Neural crest cell (in vitro differentiated cells): ENCODE data around the gene PDZD4. TPM values are rescaled to one million over a fixed set of nuclear protein-coding genes. Genes with fewer than 3 reads are reported as not detected.

Experiments used
- DNase-seq: peaks from one replicate; pipeline ENCODE4 v3.0.0; 2021; ENCODE audit warnings: low read depth, mixed read lengths, low spot score
- H3K27ac Mint-ChIP-seq: one replicate; pipeline ENCODE4 v1.8.0; 2021; ENCODE audit warnings: mild to moderate bottlenecking, mixed read lengths; ENCODE audit not compliant: unreplicated experiment
- H3K27me3 Mint-ChIP-seq: 2 replicates; pipeline ENCODE4 v1.8.0; 2021; ENCODE audit warnings: low read depth, mild to moderate bottlenecking, mixed read lengths
- H3K36me3 Mint-ChIP-seq: 2 replicates; pipeline ENCODE4 v1.8.0; 2021; ENCODE audit warnings: low read depth, mild to moderate bottlenecking, mixed read lengths
- H3K4me1 Mint-ChIP-seq: 2 replicates; pipeline ENCODE4 v1.8.0; 2021; ENCODE audit warnings: mixed read lengths
- H3K4me3 Mint-ChIP-seq: one replicate; pipeline ENCODE4 v1.8.0; 2021; ENCODE audit warnings: mild to moderate bottlenecking, mixed read lengths
- H3K9me3 Mint-ChIP-seq: 2 replicates; pipeline ENCODE4 v1.8.0; 2021; ENCODE audit warnings: mixed read lengths
- total RNA-seq: library from RNA; stranded (reverse); gene quantifications from 2 replicates; pipeline ENCODE4 v1.2.1, GENCODE V29; 2021
- TF ChIP-seq, protein P1 (sequence below): fragments of 200-600 bp; sonication (generic); conservative IDR thresholded peaks from 2 replicates; pipeline ENCODE4 v1.5.0; 2021; ENCODE audit warnings: antibody characterized with exemption, mild to moderate bottlenecking

Gene PDZD4
- total RNA-seq, 1 donor from 2014 or later = 52.5 TPM

DNA sequence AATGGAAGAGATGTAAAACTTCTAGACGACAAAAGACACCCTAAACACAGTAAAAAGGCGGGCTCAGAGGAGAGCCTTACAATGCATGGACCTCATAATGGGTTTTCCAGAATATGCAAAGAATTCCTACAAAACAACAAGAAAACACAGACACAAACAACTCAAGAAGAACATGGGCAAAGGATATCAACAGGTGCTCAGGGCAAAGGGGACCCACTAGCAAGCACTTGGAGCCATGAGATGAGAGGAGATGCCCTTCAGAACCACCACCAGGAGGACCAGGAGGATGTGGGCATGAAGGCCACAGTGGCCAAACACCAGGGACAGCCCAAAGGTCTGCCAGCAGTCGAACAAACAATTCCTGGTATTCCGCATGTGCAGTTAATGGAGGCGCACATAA lies 17.2 kb downstream of the PDZD4 start:
- Mint-ChIP-seq H3K27ac (no peak overlapping the region), H3K4me1 (peaks cover 26% of the 10 kb centered on the region), H3K9me3 (peaks cover 6% of the 10 kb centered on the region), H3K4me3 (no peak overlapping the region), H3K36me3 (peaks cover 12% of the 10 kb centered on the region), H3K27me3 (no peaks in the 10 kb centered on the region)
- TF ChIP-seq, protein P1, sequence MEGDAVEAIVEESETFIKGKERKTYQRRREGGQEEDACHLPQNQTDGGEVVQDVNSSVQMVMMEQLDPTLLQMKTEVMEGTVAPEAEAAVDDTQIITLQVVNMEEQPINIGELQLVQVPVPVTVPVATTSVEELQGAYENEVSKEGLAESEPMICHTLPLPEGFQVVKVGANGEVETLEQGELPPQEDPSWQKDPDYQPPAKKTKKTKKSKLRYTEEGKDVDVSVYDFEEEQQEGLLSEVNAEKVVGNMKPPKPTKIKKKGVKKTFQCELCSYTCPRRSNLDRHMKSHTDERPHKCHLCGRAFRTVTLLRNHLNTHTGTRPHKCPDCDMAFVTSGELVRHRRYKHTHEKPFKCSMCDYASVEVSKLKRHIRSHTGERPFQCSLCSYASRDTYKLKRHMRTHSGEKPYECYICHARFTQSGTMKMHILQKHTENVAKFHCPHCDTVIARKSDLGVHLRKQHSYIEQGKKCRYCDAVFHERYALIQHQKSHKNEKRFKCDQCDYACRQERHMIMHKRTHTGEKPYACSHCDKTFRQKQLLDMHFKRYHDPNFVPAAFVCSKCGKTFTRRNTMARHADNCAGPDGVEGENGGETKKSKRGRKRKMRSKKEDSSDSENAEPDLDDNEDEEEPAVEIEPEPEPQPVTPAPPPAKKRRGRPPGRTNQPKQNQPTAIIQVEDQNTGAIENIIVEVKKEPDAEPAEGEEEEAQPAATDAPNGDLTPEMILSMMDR = no peak
- no peak for DNase-seq

DNA sequence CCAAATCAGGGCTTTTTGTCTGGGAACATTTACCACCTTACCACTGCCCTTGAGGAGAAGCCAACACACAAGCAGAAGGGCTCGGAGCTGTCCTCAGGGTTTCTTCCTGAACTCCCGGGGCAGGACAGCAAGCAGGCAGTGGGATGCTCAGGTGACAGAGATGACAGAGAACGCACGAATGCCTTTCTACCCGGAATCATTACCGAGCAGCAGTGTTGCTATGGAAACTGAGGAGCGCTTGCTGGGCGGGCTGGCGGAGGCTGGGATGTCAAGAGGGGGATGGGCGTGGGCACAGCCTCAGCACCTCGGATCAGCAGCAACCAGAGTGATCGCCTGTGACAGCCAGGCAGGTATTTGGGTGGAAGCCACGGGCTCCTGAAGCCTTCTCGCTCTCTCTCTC lies 18.1 kb downstream of the PDZD4 start:
- Mint-ChIP-seq H3K9me3 (peaks cover 6% of the 10 kb centered on the region), H3K36me3 (peaks cover 12% of the 10 kb centered on the region), H3K4me3 (no peak overlapping the region), H3K27me3 (no peaks in the 10 kb centered on the region), H3K4me1 (peaks cover 23% of the 10 kb centered on the region), H3K27ac (no peak overlapping the region)
- DNase-seq = no peak
- TF ChIP-seq, protein P1 = no peak

DNA sequence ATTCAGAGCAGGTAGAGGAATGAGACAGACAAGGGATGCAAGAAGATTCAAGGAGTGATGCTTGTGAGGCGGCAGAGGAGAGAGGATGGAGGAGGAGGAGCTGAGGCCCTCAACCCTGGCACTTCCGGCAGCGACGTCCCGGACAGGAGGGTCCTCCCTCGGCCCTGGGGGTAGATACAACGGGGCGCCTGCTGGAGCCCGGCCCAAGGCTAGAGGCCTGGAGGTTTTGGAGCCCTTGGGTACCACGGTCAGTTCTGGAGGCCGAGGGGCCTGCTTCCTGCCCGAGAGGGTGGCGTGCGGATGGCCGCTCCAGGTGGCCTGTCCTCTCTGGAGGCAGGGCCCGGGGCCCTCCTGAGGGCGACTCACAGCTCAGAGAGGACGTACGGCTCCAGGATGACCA lies 22.4 kb downstream of the PDZD4 start:
- Mint-ChIP-seq H3K4me1 (peaks cover 13% of the 10 kb centered on the region), H3K9me3 (peaks cover 2% of the 10 kb centered on the region), H3K36me3 (peaks cover 9% of the 10 kb centered on the region), H3K27ac (no peak overlapping the region), H3K4me3 (no peak overlapping the region), H3K27me3 (no peaks in the 10 kb centered on the region)
- TF ChIP-seq, protein P1 = no peak
- DNase-seq = no peak

DNA sequence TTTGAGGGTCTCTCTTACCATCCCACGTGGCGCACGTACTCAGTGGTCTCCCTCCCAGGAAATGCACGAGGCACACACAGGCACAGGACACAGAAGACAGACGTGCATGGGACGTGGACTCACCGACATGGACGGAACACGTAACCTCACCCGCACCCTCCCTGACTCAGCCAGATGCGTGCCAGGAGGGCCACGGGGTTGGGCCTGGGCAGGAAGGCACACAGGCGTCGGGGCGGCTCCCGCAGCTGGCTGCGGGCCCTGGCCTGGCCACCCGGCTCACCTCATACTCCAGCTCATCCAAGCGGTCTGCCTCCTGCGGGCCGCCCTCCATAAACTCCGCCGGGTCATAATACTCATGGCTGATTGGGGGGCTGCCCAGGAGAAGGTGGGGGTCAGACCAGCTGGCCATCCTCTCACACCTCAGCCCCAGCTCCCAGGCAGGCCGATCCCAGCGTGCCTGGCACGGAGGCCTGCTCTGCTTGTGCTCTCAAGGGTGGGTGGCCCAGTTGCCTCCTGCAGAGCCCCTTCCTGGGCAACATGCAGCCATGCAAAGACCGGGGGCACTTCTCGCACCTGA lies 23.3 kb downstream of the PDZD4 start:
- H3K9me3 Mint-ChIP-seq = no peaks in the 10 kb centered on the region
- no peak for DNase-seq
- peaks cover 9% of the 10 kb centered on the region for H3K36me3 Mint-ChIP-seq
- H3K4me1 Mint-ChIP-seq = peaks cover 17% of the 10 kb centered on the region
- no peaks in the 10 kb centered on the region for H3K27me3 Mint-ChIP-seq
- H3K27ac Mint-ChIP-seq = no peak overlapping the region
- TF ChIP-seq, protein P1 = no peak
- H3K4me3 Mint-ChIP-seq = no peak overlapping the region

DNA sequence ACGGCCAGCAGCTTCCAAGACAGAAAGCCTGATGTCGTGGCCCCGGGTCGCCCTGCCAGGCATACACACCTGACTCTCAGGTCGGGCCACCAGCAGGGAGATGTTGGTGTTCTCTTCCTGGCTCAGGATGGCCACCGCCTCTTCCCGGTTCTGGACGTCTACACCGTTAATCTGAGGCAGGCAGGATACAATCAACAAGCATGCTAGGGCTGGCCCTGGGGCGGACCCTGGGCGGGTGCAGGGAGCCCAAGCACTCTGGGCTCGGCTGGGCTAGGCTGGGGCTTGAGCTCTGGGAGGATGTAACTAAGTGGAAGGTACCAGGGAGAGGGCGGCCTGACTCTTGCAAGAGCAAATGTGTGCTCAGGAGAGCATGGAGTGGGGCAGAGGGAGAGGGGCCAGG lies 24.9 kb downstream of the PDZD4 start:
- H3K36me3 Mint-ChIP-seq = peaks cover 3% of the 10 kb centered on the region
- no peak overlapping the region for H3K4me3 Mint-ChIP-seq
- no peaks in the 10 kb centered on the region for H3K9me3 Mint-ChIP-seq
- peaks cover 13% of the 10 kb centered on the region for H3K4me1 Mint-ChIP-seq
- TF ChIP-seq, protein P1 = no peak
- H3K27ac Mint-ChIP-seq = no peak overlapping the region
- no peaks in the 10 kb centered on the region for H3K27me3 Mint-ChIP-seq
- no peak for DNase-seq

DNA sequence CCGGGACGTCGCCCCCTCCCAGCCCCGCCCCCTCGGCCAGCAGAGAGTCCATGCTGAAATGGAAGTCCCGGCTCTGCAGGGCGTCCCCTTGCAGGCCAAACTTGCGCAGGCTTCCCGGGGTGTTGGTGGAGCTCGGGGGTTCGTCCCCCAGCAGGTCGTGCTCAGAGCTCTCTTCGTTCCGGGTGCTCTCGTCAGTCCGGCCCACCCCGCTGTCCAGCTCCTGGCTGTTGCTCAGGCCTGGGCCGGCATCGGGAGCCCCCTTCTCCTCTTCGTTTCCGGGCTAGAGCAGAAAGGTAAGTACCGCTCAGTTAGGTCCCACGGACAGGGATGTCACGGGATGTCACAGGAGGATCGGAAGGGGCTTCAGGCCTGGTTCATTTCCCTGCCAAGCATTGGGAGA lies 25.7 kb downstream of the PDZD4 start:
- DNase-seq = no peak
- Mint-ChIP-seq H3K27me3 (no peaks in the 10 kb centered on the region), H3K36me3 (peaks cover 3% of the 10 kb centered on the region), H3K4me1 (peaks cover 13% of the 10 kb centered on the region), H3K27ac (no peak overlapping the region), H3K4me3 (no peak overlapping the region), H3K9me3 (no peaks in the 10 kb centered on the region)
- TF ChIP-seq, protein P1 = no peak
